ENCODE results near the gene KRT73.

The KRT73 gene

DNA sequence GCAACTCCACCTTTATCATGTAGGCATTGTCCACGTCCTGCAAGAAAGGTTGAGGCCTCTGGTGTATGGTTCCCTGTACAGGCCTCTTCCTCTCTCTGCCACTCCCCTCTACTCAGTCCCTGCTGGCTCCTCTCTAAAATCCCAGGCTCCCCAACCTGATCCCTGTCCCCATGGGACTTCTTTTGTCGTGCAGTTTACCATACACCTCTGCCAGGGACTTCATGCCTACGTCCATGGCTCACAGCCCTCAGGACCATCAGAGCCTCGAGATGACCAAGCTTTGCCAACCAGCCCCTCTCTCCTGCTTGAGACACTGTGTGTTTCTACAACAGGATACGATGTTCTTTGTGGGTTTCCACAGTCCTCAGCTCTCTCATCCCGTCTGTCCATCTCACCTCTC, 30.7 kb upstream of the KRT73 start:
- no peak for DNase-seq
- no peak for TF ChIP-seq CTCF (IDR thresholded peaks at IDR 0.05; ENCODE audit: low read depth, low read length)
- H3K4me3 ChIP-seq (ENCODE audit: low read depth, low read length), result no peak overlapping the region
- no peaks in the 10 kb centered on the region for H3K9me3 ChIP-seq
- H3K4me1 ChIP-seq, result no peaks in the 10 kb centered on the region
- H3K27me3 ChIP-seq, result peaks cover 13% of the 10 kb centered on the region
- no peaks in the 10 kb centered on the region for H3K36me3 ChIP-seq

- H3K27me3 ChIP-seq, result peaks cover 19% of the 10 kb centered on the region
- DNase-seq, result no peak
- H3K36me3 ChIP-seq, result no peaks in the 10 kb centered on the region
- H3K9me3 ChIP-seq, result no peaks in the 10 kb centered on the region
- H3K4me1 ChIP-seq, result no peaks in the 10 kb centered on the region
- no peak for TF ChIP-seq CTCF (IDR thresholded peaks at IDR 0.05; ENCODE audit: low read depth, low read length)
- no peak overlapping the region for H3K4me3 ChIP-seq (ENCODE audit: low read depth, low read length)
These were observed 29.7 kb upstream of the KRT73 start for GRCh38 chr12:52648012-52648550.

DNA sequence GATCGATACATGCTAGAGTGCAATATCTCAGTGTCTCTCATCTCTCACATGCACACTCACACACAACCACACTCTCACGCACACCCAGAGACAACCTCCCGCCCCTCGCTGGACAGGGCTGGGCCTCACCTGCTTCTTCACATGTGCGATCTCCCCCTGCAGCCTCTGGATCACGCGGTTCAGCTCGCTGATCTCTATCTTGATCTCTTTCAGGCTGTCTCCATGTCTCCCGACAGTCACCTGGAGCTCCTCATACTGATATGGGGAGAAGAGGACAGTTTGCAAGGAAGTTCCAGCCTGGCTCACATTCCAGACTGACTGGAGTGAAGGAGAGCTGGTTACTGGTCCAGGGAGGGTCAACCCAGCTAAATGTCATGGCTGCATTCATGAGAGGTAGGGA, 29.2 kb upstream of the KRT73 start:
- peaks cover 19% of the 10 kb centered on the region for H3K27me3 ChIP-seq
- H3K36me3 ChIP-seq, result no peaks in the 10 kb centered on the region
- H3K4me1 ChIP-seq, result no peaks in the 10 kb centered on the region
- no peak overlapping the region for H3K4me3 ChIP-seq (ENCODE audit: low read depth, low read length)
- TF ChIP-seq CTCF (IDR thresholded peaks at IDR 0.05; ENCODE audit: low read depth, low read length), result no peak
- no peak for DNase-seq
- no peaks in the 10 kb centered on the region for H3K9me3 ChIP-seq

GRCh38 chr12:52646613-52647012, 28.3 kb upstream of the KRT73 start:
- Histone ChIP-seq H3K36me3 (no peaks in the 10 kb centered on the region), H3K27me3 (peaks cover 26% of the 10 kb centered on the region), H3K4me1 (no peaks in the 10 kb centered on the region), H3K4me3 (ENCODE audit: low read depth, low read length) (no peak overlapping the region), H3K9me3 (no peaks in the 10 kb centered on the region)
- no peak for DNase-seq
- TF ChIP-seq CTCF (IDR thresholded peaks at IDR 0.05; ENCODE audit: low read depth, low read length), result no peak

GRCh38 chr12:52645982-52646381, 27.6 kb upstream of the KRT73 start:
- no peak for DNase-seq
- no peaks in the 10 kb centered on the region for H3K4me1 ChIP-seq
- TF ChIP-seq CTCF (IDR thresholded peaks at IDR 0.05; ENCODE audit: low read depth, low read length), result no peak
- peaks cover 27% of the 10 kb centered on the region for H3K27me3 ChIP-seq
- no peak overlapping the region for H3K4me3 ChIP-seq (ENCODE audit: low read depth, low read length)
- H3K9me3 ChIP-seq, result no peaks in the 10 kb centered on the region
- H3K36me3 ChIP-seq, result no peaks in the 10 kb centered on the region

DNA sequence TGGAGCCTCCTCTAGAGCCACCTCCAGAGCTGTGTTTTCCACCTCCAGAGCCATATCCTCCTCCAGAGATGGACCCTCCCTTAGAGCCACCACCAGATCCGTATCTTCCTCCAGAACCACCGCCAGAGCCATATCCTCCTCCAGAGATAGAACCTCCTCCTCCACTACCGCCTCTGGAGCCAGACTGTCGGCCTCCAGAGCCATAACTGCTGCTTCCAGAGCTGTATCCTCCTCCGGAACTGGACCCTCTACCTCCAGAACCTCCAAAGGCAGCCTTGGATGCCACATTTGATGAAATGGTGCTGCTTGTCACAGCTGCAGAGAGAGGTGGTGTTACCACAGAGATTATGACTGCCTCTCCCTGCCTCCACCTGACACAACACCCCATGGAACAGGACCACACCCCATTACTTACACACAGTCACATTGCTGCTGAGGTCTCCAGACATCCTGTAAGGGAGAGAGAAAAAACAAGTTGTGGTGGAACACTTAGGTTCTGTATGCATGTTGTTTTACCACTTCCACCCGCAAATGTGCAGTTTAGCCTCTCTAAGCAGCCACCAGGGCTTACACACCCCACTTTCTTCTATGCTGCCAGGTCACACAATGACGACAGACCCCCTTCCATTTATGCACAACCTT, 26.9 kb upstream of the KRT73 start:
- no peak for DNase-seq
- no peak for TF ChIP-seq CTCF (IDR thresholded peaks at IDR 0.05; ENCODE audit: low read depth, low read length)
- no peak overlapping the region for H3K4me3 ChIP-seq (ENCODE audit: low read depth, low read length)

More for the DNA sequence above, 26.9 kb upstream of the KRT73 start:
- H3K9me3 ChIP-seq, result no peaks in the 10 kb centered on the region
- no peaks in the 10 kb centered on the region for H3K36me3 ChIP-seq
- H3K4me1 ChIP-seq, result no peaks in the 10 kb centered on the region
- peaks cover 27% of the 10 kb centered on the region for H3K27me3 ChIP-seq
